Heart left ventricle (tissue), 16 donors: ENCODE data around the gene WWOX. TPM values are rescaled to one million over a fixed set of nuclear protein-coding genes. Genes with fewer than 3 reads are reported as not detected.

Experiments
- ATAC-seq, 4 donors: fragments of 200-7000 bp; cut with Tn5 transposase; one replicate each; pipeline ENCODE4 v1.9.1; 2020 to 2022; ENCODE audit warnings: moderate library complexity in 4 of 4, mild to moderate bottlenecking in 3 of 4, moderate number of reproducible peaks in 1 of 4
- DNase-seq, 5 donors: peaks; one replicate each; pipeline ENCODE4 v3.0.0-alpha.2; 2020
- H3K27ac ChIP-seq, 12 donors: fragments of 200-600 bp; sonication (generic) in 4 of 12; one replicate each; pipeline versions ENCODE4 v1.5.0 to v1.8.0; 2016 to 2022; ENCODE audit warnings: mild to moderate bottlenecking in 2 of 12
- H3K27me3 ChIP-seq, 9 donors: fragments of 200-600 bp; sonication (generic) in 2 of 9; one replicate each; pipeline versions ENCODE4 v1.5.1 to v1.8.0; 2016 to 2022; ENCODE audit warnings: mild to moderate bottlenecking in 3 of 9
- H3K36me3 ChIP-seq, 9 donors: fragments of 200-600 bp; sonication (generic) in 2 of 9; one replicate each; pipeline versions ENCODE4 v1.5.0 to v1.8.0; 2018 to 2022; ENCODE audit warnings: mild to moderate bottlenecking in 2 of 9
- H3K4me1 ChIP-seq, 12 donors: fragments of 200-600 bp; sonication (generic) in 4 of 12; one replicate each; pipeline versions ENCODE4 v1.5.0 to v1.8.0; 2016 to 2022; ENCODE audit warnings: mild to moderate bottlenecking in 3 of 12
- H3K4me3 ChIP-seq, 12 donors: fragments of 200-600 bp; sonication (generic) in 4 of 12; one replicate each; pipeline versions ENCODE4 v1.5.0 to v1.8.0; 2017 to 2022; ENCODE audit warnings: mild to moderate bottlenecking in 9 of 12, moderate library complexity in 4 of 12
- H3K9me3 ChIP-seq, 12 donors: fragments of 200-600 bp; sonication (generic) in 4 of 12; one replicate each; pipeline versions ENCODE4 v1.5.0 to v1.8.0; 2016 to 2022; ENCODE audit warnings: mild to moderate bottlenecking in 1 of 12
- CTCF ChIP-seq, 12 donors: fragments of 200-600 bp; sonication (generic) in 4 of 12; IDR thresholded peaks; one replicate each; pipeline versions ENCODE4 v1.5.0 to v1.8.0; 2018 to 2022; ENCODE audit warnings: antibody characterized with exemption in 12 of 12, mild to moderate bottlenecking in 5 of 12
- POLR2A ChIP-seq, 2 donors: fragments of 450-650 bp; IDR thresholded peaks; one replicate each; pipeline ENCODE4 v1.6.1; 2017; ENCODE audit warnings: antibody characterized with exemption in 2 of 2, mild to moderate bottlenecking in 2 of 2, moderate library complexity in 2 of 2
- WGBS, 4 donors: extraction: QIAGEN DNeasy Blood & Tissue Kit in 2 of 4; methylation state at CpG; one replicate each; pipeline versions ENCODE4 v1.1.5 to v1.1.7; 2013 to 2018; 5-methylcytosine and 5-hydroxymethylcytosine counted together
- intact Hi-C, 10 donors: fragments of 100-400 bp; cut with DNase I; formaldehyde crosslinking; loops; one replicate each; pipeline versions ENCODE4 v1.11.1 to v1.14.2; 2022
- polyA plus RNA-seq, 2 donors: library from polyadenylated mRNA; stranded (reverse); fragments of 200-250 nt; gene quantifications; one replicate each; pipeline ENCODE4 v1.2.3, GENCODE V29; 2013
- total RNA-seq, 9 donors: library from RNA; depleted of rRNA in 2 of 9; stranded (reverse); fragments of >200 nt in 2 of 9; fragmentation: NEBNext Ultra II Directional in 3 of 9; extraction: Animal tissue kit (Norgen Biotek cat#: 25700) in 3 of 9; gene quantifications; one replicate each; pipeline versions ENCODE4 v1.1.0 to v1.2.4, GENCODE V29; 2016 to 2023
- donor health status: ischemic (EF 13 %, LVEDD 7.1; RV severe dilation, severe dysfunction).
- donor health status: healthy with polysubstance abuse.
- donor health status: DM: no; HTN: yes; CAD: no.
- donor health status: DM: no; HTN: no; CAD: no.
- donor health status: ischemic (EF 25% LVEDD 6.9; RV normal size, moderate dysfunction).
- donor health status: ischemic (EF 25% LVEDD 5.7; RV mildly dilated, moderate dysfunction).
- donor health status: healthy.
- donor health status: DM: yes; HTN: yes; CAD: no.
- donor health status: ischemic (EF 35%, LVEDD 5.7; RV mildly dilated, moderate dysfunction).
- donor health status: nonischemic (EF 11% LVEDD 7.7; RV severe dilation, severe dysfunction).
- donor health status: DM: yes; HTN: yes; CAD: no.
- donor health status: PGD.
- donor health status: ischemic (EF 29% LVEDD 5.4; RV normal size, mild dysfunction).
- donor health status: nonischemic (EF 23%, LVEDD 6.1; RV moderate dilation, normal function).

Gene WWOX
- total and polyA plus RNA-seq, 11 donors = 4.3 to 18.3 (median 9.1) TPM

- TF ChIP-seq POLR2A (IDR thresholded peaks at IDR 0.05) = no peak
- TF ChIP-seq CTCF (IDR thresholded peaks at IDR 0.05) = no peak
- intact Hi-C loops = no loop called here
- Histone ChIP-seq H3K9me3 (no peaks in the 10 kb centered on the region), H3K4me3 (no peak overlapping the region), H3K36me3 (no peaks in the 10 kb centered on the region), H3K4me1 (peaks cover 0 to 3% (median 0%) of the 10 kb centered on the region in 12 donors), H3K27me3 (no peaks in the 10 kb centered on the region), H3K27ac (no peak overlapping the region)
- DNase-seq (no peak), ATAC-seq (no peak)
- 90 to 96% (median 93%) methylated on average over 7 of the region's 7 CpGs for WGBS, 4 donors
Observed at GRCh38 chr16:78256686-78257375, 157.4 kb downstream of the WWOX start.

- WGBS, 4 donors = 81 to 88% (median 87%) methylated on average over 8 of the region's 8 CpGs
- no peak for ATAC-seq
- TF ChIP-seq POLR2A (IDR thresholded peaks at IDR 0.05) (no peak), CTCF (IDR thresholded peaks at IDR 0.05) (no peak)
- Histone ChIP-seq H3K27ac (no peak overlapping the region), H3K36me3 (no peaks in the 10 kb centered on the region), H3K27me3 (no peaks in the 10 kb centered on the region), H3K4me3 (no peak overlapping the region), H3K4me1 (peaks cover 0 to 3% (median 0%) of the 10 kb centered on the region in 12 donors), H3K9me3 (no peaks in the 10 kb centered on the region)
- no peak for DNase-seq
- intact Hi-C loops = no loop called here
Observed at GRCh38 chr16:78257376-78257728, 157.9 kb downstream of the WWOX start.

DNA sequence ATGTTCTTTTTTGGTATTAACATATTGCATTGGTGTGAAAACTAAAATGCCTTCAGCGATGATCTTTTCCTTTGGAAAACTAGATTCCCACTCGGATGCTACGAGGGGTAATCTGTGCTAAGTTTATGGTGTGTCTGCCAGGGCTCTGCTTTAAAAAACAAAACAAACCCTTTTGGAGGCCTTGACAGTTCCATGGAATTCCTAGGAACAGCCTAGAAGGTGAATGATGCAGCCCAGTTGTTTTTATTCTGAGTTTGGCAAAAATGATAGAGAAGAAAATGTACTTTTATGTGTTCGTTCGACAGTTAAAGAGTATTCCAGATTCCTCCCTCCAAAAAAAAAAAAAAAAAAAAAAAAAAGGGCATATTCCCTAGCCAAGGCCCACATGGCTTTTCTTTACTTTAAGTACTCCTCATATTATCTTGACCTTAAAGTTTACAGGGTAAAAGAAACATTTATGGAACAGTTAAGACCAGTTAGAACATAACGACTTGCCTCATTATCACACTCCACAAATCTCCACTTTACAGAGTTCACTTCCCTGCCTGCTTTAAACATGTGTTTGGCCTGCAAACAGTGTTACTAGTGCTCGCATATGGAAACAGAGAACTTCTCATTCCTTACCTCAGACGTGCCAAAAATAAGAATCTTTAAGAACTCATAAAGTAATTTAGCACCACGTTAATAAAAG lies 159.1 kb downstream of the WWOX start:
- H3K9me3 ChIP-seq = no peaks in the 10 kb centered on the region
- DNase-seq (no peak), ATAC-seq (no peak)
- H3K27ac ChIP-seq = peak overlapping the region in 1 of 12 donors; percentile 38
- intact Hi-C loops = no loop called here
- 67 to 71% (median 68%) methylated on average over 9 of the region's 9 CpGs for WGBS, 4 donors
- H3K4me1 ChIP-seq = peaks cover 0 to 3% (median 0%) of the 10 kb centered on the region in 12 donors
- H3K27me3 ChIP-seq = no peaks in the 10 kb centered on the region
- TF ChIP-seq POLR2A (IDR thresholded peaks at IDR 0.05) (no peak), CTCF (IDR thresholded peaks at IDR 0.05) (no peak)
- no peak overlapping the region for H3K4me3 ChIP-seq
- H3K36me3 ChIP-seq = no peaks in the 10 kb centered on the region

DNA sequence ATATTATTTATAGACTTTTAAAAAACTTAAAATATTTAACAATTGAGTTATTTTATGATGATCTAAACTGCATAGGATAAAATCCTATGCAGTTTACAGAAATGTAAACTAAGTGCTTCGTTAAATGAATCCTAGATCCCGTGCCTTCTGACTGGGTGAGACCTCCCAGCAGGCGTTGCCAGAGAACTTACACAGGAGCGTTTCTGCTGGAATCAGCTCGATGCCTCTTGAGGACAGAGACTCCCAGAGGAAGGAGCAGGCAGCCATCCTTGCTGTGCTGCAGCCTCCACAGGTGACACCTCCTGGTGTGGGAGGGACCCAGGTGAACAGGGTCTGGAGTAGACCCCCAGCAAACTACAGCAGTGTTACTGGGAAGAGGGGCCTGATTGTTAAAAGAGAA lies 160.4 kb downstream of the WWOX start:
- TF ChIP-seq POLR2A (IDR thresholded peaks at IDR 0.05) (no peak), CTCF (IDR thresholded peaks at IDR 0.05) (no peak)
- intact Hi-C loops = loop anchor here in 1 of 10 donors (10.0 kb wide), 1 partner anchor 55 kb away; no protein-coding TSS in a partner anchor
- Histone ChIP-seq H3K27ac (no peak overlapping the region), H3K36me3 (no peaks in the 10 kb centered on the region), H3K9me3 (peaks cover 0 to 7% (median 0%) of the 10 kb centered on the region in 12 donors), H3K27me3 (no peaks in the 10 kb centered on the region), H3K4me1 (peaks cover 0 to 3% (median 0%) of the 10 kb centered on the region in 12 donors), H3K4me3 (no peak overlapping the region)
- no peak for DNase-seq
- no peak for ATAC-seq
- 56 to 85% (median 73%) methylated on average over 5 of the region's 5 CpGs for WGBS, 4 donors
